ENCODE results near the gene FOXD4L3. TPM values are rescaled to one million over a fixed set of nuclear protein-coding genes. Genes with fewer than 3 reads are reported as not detected.
"Not testable (repeated sequence)": the region's sequence is repeated elsewhere in the genome, so short reads cannot be mapped to it uniquely, and the experiment has no call there.

FOXD4L3 gene
- total RNA-seq, 1 donor from 2014 or later = not detected

DNA sequence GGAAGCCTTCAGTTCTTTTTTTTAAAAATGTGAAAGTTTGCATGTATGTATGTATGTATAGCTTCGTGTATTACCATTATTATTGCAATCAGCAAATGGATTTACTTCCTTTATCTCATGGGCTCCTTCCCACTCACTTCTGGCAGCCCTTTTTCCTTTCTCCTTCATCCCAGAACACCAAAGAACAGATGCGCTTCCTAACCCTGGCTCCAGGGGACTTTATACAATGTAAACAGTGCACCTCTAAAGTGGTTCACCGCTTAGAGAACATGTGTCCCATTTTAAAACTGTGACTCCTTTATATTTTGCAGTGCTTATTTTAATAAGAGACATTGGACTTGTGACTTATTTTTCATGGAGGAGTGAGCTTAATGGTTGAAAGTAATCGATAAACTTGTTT is 40.6 kb downstream of the FOXD4L3 start:
- FAIRE-seq; DNase-seq (ENCODE audit: low spot score in 2 of 2): not testable (repeated sequence)

DNA sequence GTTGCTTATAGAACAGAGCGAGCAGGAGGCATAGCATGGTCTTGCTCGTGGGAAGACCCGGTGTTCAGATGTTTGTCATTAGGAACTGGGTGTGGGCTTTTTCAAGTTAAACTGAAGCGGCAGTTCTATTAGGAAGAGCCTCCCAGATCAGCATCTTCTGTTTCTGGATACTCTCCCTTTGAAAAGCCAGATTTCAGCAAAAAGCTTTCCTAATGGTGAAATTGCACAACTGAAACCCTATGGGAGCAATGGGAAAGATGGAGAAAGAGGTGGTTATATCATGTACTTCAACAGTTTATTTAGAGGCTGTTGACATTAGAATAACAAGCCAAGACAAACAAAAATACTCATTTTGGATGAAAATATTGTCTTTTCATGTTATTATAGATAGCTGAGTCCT is 41.3 kb downstream of the FOXD4L3 start:
- FAIRE-seq; DNase-seq (ENCODE audit: low spot score in 2 of 2): not testable (repeated sequence)

DNA sequence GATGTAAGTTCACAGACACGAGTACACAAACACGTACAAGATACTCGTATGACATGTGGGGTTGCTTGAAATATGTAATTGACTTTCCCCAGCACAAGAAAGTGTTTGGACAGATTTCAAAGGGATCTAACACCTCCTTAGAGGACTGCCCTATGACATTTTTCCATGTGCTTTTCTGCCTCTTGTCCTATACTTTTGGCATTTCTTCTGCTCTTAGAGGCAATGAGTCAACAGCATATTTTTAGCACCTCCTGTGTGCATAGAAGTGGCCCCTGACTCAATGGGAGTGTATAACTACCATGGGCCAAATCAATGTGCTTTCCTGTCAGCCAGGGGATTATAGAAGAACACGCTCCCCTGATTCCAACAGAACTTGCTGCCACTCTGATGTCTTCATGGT is 49.0 kb downstream of the FOXD4L3 start:
- not testable (repeated sequence) for FAIRE-seq

More for the DNA sequence above, 49.0 kb downstream of the FOXD4L3 start:
- DNase-seq (ENCODE audit: low spot score in 2 of 2) = not testable (repeated sequence)

Other genes starting within 250 kb of the FOXD4L3 start
- 25.7 TPM for gene ZNG1C, start 60.9 kb upstream of the FOXD4L3 start, total RNA-seq
- gene PGM5, start 53.7 kb downstream of the FOXD4L3 start, total RNA-seq = 3.3 TPM
- not detected for gene TMEM252, start 238.0 kb downstream of the FOXD4L3 start, total RNA-seq

Data from frontal cortex (tissue), 4 donors.